GM12892 (cell line): ENCODE results near the gene SBSN.

ENCODE experiments used
- POLR2A ChIP-seq: IDR thresholded peaks from 2 replicates; pipeline ENCODE4 v1.6.1; 2011; ENCODE audit warnings: low read depth, low read length, control low read depth
- TAF1 ChIP-seq: IDR thresholded peaks from 2 replicates; pipeline ENCODE4 v1.6.1; 2011; ENCODE audit warnings: low read depth, mild to moderate bottlenecking, control low read depth, low read length, borderline replicate concordance

DNA sequence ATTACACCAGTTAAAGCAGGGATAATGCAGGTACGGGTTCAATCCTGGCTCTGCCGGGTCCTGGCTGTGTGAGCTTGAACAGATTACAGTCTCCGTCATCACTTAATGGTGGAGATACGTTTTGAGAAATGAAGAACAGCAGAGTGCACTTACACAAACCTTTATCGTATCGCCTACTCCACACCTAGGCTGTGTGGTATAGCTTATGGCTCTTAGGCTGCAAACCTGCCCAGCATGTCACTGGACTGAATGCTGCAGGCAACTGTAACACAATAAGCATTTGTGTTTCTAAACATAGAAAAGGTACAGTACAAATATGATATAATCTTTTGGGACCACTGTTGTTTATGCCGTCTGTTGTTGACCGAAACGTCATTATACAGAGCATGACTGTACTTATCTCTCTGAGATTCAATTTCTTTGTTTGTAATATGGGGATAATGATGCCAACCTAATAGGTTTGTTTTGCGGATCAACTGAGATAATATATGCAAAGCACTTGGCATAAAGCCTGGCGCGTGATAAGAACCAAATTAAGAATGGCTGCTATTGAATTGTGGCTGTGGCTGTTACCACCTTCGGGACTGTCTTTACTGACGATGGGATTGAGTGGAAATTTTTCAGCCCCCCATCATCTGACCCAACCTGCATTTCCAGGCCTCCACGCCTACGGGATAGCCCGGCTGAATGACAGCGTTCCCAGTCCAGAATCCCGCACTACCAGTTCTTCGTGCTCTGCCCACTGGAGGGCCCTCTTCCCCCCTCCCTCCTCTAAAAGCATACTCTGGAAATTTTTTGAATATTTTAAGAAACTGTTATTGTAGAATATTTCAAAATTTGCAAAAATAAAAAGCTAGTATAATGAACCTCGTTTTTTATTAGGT, 49.1 kb downstream of the SBSN start:
- TF ChIP-seq POLR2A (no peak), TAF1 (no peak)
